A673 (cell line): ENCODE results near the gene GPR158. TPM values are rescaled to one million over a fixed set of nuclear protein-coding genes. Genes with fewer than 3 reads are reported as not detected.

ENCODE experiments used
- BruUV-seq: library from RNA; stranded (reverse); fragments of 400-500 nt; replicated peaks from 2 replicates; lab custom pipeline; 2021; lab: Mats Ljungman, UMichigan
- CTCF ChIA-PET: fragments of 300-600 bp; sonication (Branson Sonifier 250); formaldehyde crosslinking; loops from one replicate; lab custom pipeline; 2022; ENCODE audit warnings: antibody characterized with exemption; lab: Charles Lee
- POLR2A ChIA-PET: fragments of 300-600 bp; sonication (Branson Sonifier 250); formaldehyde crosslinking; loops from one replicate; lab custom pipeline; 2022; ENCODE audit warnings: antibody characterized with exemption; ENCODE audit not compliant: low non-redundant PET; lab: Charles Lee
- DNase-seq: peaks from one replicate; pipeline ENCODE4 v3.0.0-alpha.2; 2015; ENCODE audit warnings: low spot score
- H3K27ac ChIP-seq: fragments of 200-600 bp; sonication (generic); 2 replicates; pipeline ENCODE4 v1.5.1; 2016; ENCODE audit warnings: mixed run types, low read depth, mild to moderate bottlenecking, mixed read lengths, antibody characterized with exemption, low read length; ENCODE audit not compliant: poor library complexity, severe bottlenecking
- H3K27me3 ChIP-seq: fragments of 200-600 bp; sonication (generic); replicated peaks from 2 replicates; pipeline ENCODE4 v1.6.1; 2017; ENCODE audit warnings: mixed run types, low read depth, mild to moderate bottlenecking, mixed read lengths, antibody characterized with exemption, low read length; ENCODE audit not compliant: insufficient read depth, poor library complexity
- H3K36me3 ChIP-seq: fragments of 200-600 bp; sonication (generic); 2 replicates; pipeline ENCODE4 v1.6.1; 2016; ENCODE audit warnings: mixed run types, mild to moderate bottlenecking, mixed read lengths, antibody characterized with exemption, low read length; ENCODE audit not compliant: insufficient read depth, poor library complexity, severe bottlenecking
- H3K4me1 ChIP-seq: fragments of 200-600 bp; sonication (generic); 2 replicates; pipeline ENCODE4 v1.6.1; 2017; ENCODE audit warnings: mixed run types, mild to moderate bottlenecking, mixed read lengths, antibody characterized with exemption, low read length; ENCODE audit not compliant: insufficient read depth, poor library complexity, severe bottlenecking
- H3K4me3 ChIP-seq: fragments of 200-600 bp; sonication (generic); 2 replicates; pipeline ENCODE4 v1.5.1; 2016; ENCODE audit warnings: low read depth, mixed run types, mild to moderate bottlenecking, mixed read lengths, low read length; ENCODE audit not compliant: poor library complexity, severe bottlenecking
- H3K9me3 ChIP-seq: fragments of 200-600 bp; sonication (generic); 2 replicates; pipeline ENCODE4 v1.6.1; 2016; ENCODE audit warnings: mixed run types, low read depth, mild to moderate bottlenecking, mixed read lengths, antibody characterized with exemption, low read length; ENCODE audit not compliant: poor library complexity, severe bottlenecking
- CTCF ChIP-seq: fragments of 300-800, 200-600 bp; sonication (generic); conservative IDR thresholded peaks from 2 replicates; pipeline ENCODE4 v1.5.1; 2017; ENCODE audit warnings: low read depth, mild to moderate bottlenecking, antibody characterized with exemption, low read length, moderate library complexity, mixed read lengths
- EZH2 ChIP-seq: fragments of 200-600 bp; sonication (generic); IDR thresholded peaks from 2 replicates; pipeline ENCODE4 v1.6.1; 2017; ENCODE audit warnings: borderline replicate concordance, low read depth, mild to moderate bottlenecking, mixed read lengths, antibody characterized with exemption, low read length; ENCODE audit not compliant: poor library complexity, severe bottlenecking
- intact Hi-C: fragments of 100-400 bp; cut with micrococcal nuclease; formaldehyde crosslinking; loops from one replicate; pipeline ENCODE4 v1.10.0; 2022; ENCODE audit not compliant: unreplicated experiment
- total RNA-seq: library from RNA; stranded (reverse); gene quantifications from 2 replicates; pipeline ENCODE4 v1.2.3, GENCODE V29; 2021

Gene GPR158
- total RNA-seq, 1 experiment from 2014 or later = not detected

GRCh38 chr10:25497246-25497645, 322.4 kb downstream of the GPR158 start:
- H3K27ac ChIP-seq = no peak overlapping the region
- ChIA-PET CTCF (no interaction called here), POLR2A (no interaction called here)
- no peaks in the 10 kb centered on the region for H3K36me3 ChIP-seq
- intact Hi-C loops = no loop called here
- BruUV-seq = no TSS peak
- no peaks in the 10 kb centered on the region for H3K9me3 ChIP-seq
- no peaks in the 10 kb centered on the region for H3K4me1 ChIP-seq
- no peaks in the 10 kb centered on the region for H3K27me3 ChIP-seq
- no peak for TF ChIP-seq CTCF
- TF ChIP-seq EZH2 = no peak
- no peak overlapping the region for H3K4me3 ChIP-seq
- no peak for DNase-seq

GRCh38 chr10:25498645-25499044, 323.8 kb downstream of the GPR158 start:
- POLR2A ChIA-PET = no interaction called here
- TF ChIP-seq EZH2 = no peak
- no peak for TF ChIP-seq CTCF
- CTCF ChIA-PET = no interaction called here
- Histone ChIP-seq H3K9me3 (no peaks in the 10 kb centered on the region), H3K27ac (no peak overlapping the region), H3K27me3 (no peaks in the 10 kb centered on the region), H3K36me3 (no peaks in the 10 kb centered on the region), H3K4me3 (no peak overlapping the region), H3K4me1 (no peaks in the 10 kb centered on the region)
- intact Hi-C loops = no loop called here
- DNase-seq = no peak
- no TSS peak for BruUV-seq

- Histone ChIP-seq H3K9me3 (no peaks in the 10 kb centered on the region), H3K27ac (no peak overlapping the region), H3K27me3 (no peaks in the 10 kb centered on the region), H3K4me3 (no peak overlapping the region), H3K4me1 (no peaks in the 10 kb centered on the region), H3K36me3 (no peaks in the 10 kb centered on the region)
- ChIA-PET POLR2A (no interaction called here), CTCF (no interaction called here)
- intact Hi-C loops = no loop called here
- no TSS peak for BruUV-seq
- DNase-seq = no peak
- TF ChIP-seq CTCF (no peak), EZH2 (no peak)
These were observed 327.1 kb downstream of the GPR158 start for GRCh38 chr10:25501912-25502311.
